ENCODE results near the gene STK17B.
A peak's percentile ranks its signal among the peaks of the same experiment; 100 is the strongest.
"Not testable (repeated sequence)": the region's sequence is repeated elsewhere in the genome, so short reads cannot be mapped to it uniquely, and the experiment has no call there.

STK17B gene

DNA sequence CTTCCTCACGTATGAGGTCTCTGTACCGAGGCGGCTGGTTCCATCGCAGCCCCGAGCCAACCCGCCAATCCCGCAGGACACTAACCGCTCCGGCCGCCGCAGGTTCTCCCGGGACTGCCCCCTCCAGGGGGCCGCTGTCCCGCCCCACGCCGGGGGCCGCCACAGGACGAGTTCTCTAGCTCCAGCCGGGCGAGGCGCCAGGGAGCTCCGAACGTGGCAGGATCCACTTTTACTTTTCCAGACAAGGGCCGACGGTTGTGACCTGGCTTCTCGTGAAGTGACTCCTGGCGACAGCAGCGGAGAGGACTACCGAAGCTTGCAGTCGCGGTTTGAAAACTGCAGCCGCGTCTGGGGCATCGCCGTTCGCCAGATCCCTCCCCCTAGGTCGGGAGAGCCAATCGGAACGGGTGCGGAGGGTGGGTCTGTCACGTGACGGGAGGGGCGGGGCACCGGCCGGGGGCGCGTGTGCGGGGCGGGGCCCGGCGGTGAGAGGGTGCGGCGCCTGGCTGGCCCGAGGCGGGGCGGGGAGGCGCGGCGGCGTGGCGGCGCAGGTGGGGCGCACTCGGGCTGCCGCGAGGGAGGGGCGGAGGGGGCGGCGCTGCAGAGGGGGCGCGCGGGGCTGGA lies at the start of gene STK17B:
TSS of gene STK17B (minus strand) at position 331 of the 624 bp plus-strand sequence. CDS start 8,195 bp downstream, outside the sequence.
- DNase-seq (ENCODE audit: low read depth in 2 of 2), result peak; percentile 92 to 95

GRCh38 chr2:196220671-196221070 lies 49.3 kb upstream of the STK17B start:
- no peak for DNase-seq (ENCODE audit: low read depth in 2 of 2)

GRCh38 chr2:196219671-196220070 lies 48.3 kb upstream of the STK17B start:
- DNase-seq (ENCODE audit: low read depth in 2 of 2), result no peak

DNA sequence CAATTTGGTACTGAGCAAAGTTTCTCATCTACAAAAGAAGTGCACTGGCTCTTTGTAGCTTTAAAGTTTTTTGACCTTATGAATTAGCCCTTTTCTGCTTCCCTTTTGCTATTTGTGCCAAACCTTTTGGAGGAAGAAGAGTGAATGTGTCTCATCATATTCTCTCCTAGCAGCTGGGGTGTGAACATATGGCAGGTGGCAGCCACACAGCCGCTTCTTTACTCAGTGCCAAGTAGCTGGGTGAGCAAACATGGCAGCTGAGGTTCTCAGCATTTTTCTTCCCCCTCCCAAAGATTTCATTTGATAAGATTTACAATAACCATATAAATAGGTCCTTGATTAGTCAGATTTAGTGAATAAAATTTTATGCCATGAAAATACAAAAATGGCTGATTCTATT lies 46.7 kb upstream of the STK17B start:
- no peak for DNase-seq (ENCODE audit: low read depth in 2 of 2)

DNA sequence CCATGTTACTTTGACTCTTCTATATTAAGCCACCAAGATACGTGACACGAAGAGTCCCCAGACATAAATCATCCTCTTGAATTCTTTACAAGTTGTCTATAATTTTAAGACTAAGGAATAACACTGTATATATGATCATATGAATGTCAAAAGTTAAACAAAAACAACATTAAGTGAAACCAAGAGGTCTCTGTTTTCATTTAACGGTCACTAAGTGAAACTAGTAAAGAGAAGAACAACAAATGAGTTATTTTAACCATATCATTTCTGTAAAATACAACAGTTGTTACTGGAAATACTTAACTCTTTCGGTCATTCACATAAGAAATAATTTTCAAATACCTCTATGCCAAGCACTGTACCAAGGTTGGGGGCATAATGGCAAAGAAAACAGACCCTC lies 45.7 kb upstream of the STK17B start:
- no peak for DNase-seq (ENCODE audit: low read depth in 2 of 2)

DNA sequence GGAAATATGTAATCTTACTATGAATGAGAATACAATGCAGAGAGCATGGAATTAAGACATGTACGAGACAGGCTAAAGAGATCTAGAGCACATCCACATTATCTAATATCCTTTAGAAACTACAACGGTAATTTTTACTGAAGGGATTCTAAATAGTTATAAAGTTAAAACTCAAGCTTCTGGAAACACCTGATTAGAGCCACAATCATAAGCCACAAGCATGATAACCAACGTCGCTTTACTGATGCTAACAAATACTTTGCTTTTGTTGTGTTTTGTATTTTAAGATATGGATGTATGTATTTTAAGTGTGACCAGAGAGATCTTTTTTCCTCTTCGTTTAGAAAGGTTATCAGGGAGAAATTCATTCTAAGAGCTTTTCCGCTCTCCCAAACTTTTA lies 44.0 kb upstream of the STK17B start:
- no peak for DNase-seq (ENCODE audit: low read depth in 2 of 2)

DNA sequence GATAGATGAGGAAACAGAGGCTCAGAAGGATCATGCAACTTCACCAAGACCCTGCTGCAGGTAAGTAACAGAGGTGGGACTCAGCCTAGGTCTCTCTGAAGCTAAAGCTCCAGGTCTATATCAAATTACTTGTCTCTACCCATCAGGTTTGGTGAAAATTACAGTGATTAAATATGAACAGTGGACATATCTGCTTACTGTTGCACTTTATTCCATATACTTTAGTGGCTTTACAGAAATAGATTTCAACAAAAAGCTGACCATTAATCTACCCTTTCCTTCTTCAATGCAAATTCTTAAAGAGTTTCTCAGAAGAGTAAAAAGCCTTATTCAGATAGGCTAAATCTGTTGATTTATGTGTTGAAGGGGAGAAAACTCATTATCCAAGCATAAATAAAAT lies 42.8 kb upstream of the STK17B start:
- no peak for DNase-seq (ENCODE audit: low read depth in 2 of 2)

GRCh38 chr2:196213252-196213980 lies 42.0 kb upstream of the STK17B start:
- no peak for DNase-seq (ENCODE audit: low read depth in 2 of 2)

DNA sequence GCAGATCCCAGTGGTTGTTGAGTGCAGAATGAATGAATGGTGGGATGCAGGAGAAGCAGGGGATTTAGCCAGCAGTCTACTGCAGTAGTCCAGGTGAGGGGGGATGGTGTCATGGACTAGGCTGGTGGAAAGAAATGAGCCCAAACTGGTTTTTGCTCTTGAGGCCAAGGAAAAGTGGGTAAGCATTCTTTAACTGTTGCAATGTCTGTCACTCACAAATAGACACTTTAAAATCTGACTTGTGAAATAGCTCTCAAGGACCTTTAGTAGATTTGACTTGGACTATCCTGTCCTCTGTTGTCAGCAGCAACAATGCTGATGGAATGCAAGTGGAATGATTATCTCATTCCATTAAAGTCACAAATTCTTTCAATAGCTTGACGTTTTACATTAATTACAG lies 37.5 kb upstream of the STK17B start:
- no peak for DNase-seq (ENCODE audit: low read depth in 2 of 2)

DNA sequence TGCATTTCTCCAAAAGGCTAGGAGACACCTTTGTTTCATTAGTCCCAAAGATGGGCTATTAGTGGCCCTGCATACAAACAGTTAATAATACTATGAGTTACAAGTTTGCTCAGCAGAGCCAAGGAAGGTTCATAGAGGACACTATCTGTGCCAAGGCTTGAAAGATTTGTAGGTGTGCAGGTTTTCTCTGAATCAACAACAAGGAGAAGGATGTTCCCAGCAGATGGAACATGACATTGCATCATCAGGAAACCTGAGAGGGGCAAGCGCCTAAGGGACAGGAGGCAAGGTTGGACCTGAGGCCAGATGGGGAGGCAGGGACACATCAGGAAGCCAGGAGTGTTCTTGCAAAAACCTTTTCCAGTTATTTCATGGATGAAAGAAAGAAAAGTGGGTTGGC lies 35.4 kb upstream of the STK17B start:
- no peak for DNase-seq (ENCODE audit: low read depth in 2 of 2)

GRCh38 chr2:196205881-196206435 lies 34.6 kb upstream of the STK17B start:
- no peak for DNase-seq (ENCODE audit: low read depth in 2 of 2)

DNA sequence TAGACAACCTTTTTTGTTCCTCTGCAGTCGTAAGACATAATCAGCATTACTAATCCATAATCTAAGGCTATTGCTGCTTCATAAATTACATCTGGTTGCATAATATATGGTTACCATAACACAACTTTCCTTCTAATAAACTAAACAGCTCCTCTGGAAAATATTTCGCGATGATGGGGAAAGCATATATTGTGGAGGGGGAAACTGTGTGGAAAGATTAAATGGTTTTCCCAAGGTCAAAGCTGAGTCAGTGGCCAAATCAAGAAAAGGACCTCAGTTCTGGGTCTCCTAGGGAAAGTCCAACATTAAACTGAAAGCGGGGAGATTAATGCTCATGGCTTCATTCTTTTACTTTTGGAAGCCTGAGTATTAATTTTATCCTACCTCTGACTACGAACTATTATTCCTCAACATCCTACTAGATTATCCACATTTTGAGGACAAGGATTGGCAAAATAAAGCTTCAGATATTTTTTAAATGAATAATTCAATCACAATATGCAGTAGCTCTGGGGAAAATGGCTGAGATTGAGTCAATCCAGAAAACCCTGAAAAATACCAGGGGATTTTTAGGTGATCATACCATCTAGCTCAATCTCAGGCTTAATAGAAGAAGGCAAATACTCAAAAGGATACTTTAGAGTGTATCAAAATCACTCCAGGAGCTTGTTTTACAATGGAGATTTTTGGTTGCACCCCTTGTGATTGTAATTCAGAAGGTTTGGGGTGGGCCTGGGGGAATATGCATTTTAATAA lies 33.8 kb upstream of the STK17B start:
- DNase-seq (ENCODE audit: low read depth in 2 of 2), result no peak

- DNase-seq (ENCODE audit: low read depth in 2 of 2), result no peak
Observed at GRCh38 chr2:196201229-196202009, 30.0 kb upstream of the STK17B start.

- no peak for DNase-seq (ENCODE audit: low read depth in 2 of 2)
Observed at GRCh38 chr2:196200557-196200956, 29.2 kb upstream of the STK17B start.

DNA sequence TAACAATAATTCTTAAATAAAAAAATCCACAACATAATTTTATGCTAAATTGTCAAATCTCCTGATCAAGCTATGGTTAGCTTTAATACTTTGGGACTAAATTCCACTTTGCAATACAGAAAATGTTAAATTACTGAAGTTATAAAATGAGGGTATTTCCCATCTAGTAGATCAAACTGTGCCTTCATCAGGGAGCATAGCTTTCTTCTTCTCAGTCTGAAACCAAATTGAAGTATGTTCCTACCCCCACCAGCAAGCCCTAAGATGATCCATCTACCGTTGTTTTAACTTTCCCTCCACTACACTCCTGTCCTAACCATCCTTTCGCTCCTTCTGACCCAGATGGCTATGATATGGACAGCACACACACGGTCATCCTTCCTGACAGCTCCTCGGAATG lies 24.4 kb upstream of the STK17B start:
- no peak for DNase-seq (ENCODE audit: low read depth in 2 of 2)

DNA sequence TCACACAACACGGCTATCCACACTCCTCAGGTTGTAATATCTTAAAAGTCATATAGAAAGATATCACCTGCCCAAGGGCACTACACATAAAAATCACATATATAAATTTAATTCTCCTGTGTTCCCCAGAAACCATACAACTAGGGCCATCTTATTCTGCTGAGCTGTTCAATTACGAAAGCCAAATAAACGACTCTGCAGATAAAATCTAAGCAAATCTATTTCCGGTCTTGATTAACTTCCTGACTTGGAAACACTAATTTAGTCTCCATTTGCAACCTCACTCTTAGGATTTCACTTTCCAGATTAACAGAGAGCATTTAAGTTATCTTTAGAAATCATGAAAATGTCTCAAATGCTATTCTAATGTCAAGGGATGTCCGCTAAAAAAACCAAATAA lies 23.9 kb upstream of the STK17B start:
- DNase-seq (ENCODE audit: low read depth in 2 of 2), result no peak

DNA sequence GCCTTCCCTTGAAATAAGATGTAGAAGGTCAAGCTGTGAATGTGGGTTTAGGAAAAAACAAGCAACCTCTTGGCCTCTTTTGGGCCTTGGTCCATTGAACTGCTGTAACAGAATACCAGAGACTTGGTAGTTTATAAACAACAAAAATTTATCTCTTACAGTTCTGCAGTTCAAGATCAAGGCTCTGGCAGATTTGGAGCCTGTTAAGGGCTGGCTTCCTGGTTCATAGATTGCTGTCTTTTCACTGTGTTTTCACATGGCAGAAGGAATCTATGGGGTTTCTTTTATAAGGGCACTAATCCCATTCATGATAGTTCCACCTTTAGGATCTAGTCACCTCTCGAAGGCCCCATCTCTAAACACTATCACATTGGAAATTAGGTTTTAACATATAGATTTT lies 20.2 kb upstream of the STK17B start:
- DNase-seq (ENCODE audit: low read depth in 2 of 2), result no peak

DNA sequence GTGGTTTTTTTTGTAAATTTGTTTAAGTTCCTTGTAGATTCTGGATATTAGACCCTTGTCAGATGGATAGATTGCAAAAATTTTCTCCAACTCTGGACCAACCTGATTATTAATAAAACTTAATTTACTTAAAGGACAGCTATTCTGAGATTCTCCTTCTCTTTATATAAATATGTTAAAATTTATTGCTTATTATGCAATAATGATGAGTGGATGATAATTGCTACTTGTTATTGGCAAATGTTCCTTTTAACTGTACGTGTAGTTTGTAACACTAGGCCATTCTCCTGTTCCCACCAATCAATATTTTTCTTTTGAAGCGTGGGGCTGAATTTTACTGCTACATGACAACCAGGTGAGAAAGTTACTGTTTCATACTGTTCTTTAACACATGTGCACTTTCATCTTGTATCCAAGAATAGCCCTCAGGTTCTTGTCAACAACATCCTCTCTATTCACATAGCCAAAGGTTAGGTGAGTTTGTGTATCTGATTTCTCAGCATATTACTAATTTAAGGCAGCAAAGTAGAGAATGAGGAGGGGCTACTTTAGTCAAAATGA lies 16.6 kb upstream of the STK17B start:
- DNase-seq (ENCODE audit: low read depth in 2 of 2), result no peak

DNA sequence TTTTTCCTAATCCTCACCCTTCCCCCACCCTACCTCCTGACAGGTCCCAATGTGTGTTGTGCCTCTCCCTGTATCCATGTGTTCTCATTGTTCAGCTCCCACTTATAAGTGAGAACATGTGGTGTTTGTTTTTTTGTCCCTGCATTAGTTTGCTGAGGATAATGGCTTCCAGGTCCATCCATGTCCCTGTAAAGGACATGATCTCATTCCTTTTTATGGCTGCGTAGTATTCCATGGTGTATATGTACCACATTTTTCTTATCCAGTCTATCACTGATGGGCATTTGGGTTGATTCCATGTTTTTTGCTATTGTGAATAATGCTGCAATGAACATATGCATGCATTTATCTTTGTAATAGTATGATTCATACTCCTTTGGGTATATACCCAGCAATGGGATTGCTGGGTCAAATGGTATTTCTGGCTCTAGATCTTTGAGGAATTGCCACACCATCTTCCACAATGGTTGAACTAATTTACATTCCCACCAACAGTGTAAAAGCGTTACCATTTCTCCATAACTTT lies 15.9 kb upstream of the STK17B start:
- not testable (repeated sequence) for DNase-seq (ENCODE audit: low read depth in 2 of 2)

GRCh38 chr2:196186266-196186980 lies 15.0 kb upstream of the STK17B start:
- DNase-seq (ENCODE audit: low read depth in 2 of 2), result no peak

DNA sequence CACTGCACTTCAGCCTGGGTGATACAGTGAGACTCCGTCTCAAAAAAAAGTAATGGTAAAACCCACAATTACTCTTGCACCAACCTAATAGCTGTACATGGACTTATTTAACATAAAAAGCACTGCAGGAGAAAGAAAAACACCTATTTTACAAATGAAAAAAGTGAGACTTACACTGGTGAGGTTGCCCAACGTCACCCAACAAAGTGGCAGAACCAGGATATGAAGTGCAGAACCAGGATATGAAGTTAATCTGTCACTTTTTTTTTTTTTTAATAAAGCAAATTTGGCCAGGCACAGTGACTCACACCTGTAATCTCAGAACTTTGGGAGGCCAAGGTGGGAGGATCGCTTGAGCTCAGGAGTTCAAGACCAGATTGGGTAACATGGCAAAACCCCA lies 13.5 kb upstream of the STK17B start:
- DNase-seq (ENCODE audit: low read depth in 2 of 2), result no peak

All from stimulated activated CD8-positive, alpha-beta memory T cell treated with anti-CD3 and anti-CD28 coated beads, Interleukin-7, amount 100 ng/mL, for 1 hour (primary cell).